Left ventricle myocardium superior (tissue), 1 donor: ENCODE results near the gene FAM3C. TPM values are rescaled to one million over a fixed set of nuclear protein-coding genes. Genes with fewer than 3 reads are reported as not detected.

ENCODE experiments used
- ATAC-seq: fragments of 200-7000 bp; cut with Tn5 transposase; one replicate; pipeline ENCODE4 v1.9.1; 2020; ENCODE audit warnings: mild to moderate bottlenecking, moderate library complexity
- DNase-seq: peaks from one replicate; pipeline ENCODE4 v3.0.0-alpha.2; 2020
- intact Hi-C: fragments of 100-400 bp; cut with micrococcal nuclease; formaldehyde crosslinking; loops from one replicate; pipeline ENCODE4 v1.11.0; 2022
- total RNA-seq: library from RNA; stranded (reverse); fragmentation: NEBNext Ultra II Directional; extraction: Animal tissue kit (Norgen Biotek cat#: 25700); gene quantifications from one replicate; pipeline ENCODE4 v1.2.1, GENCODE V29; 2021
- donor health status: DM: no; HTN: yes; CAD: no; lungs with severe emphysema.

FAM3C gene
- total RNA-seq, 1 donor from 2014 or later = 42.8 TPM

- intact Hi-C loops = no loop called here
- no peak for ATAC-seq
- no peak for DNase-seq
Measured at GRCh38 chr7:121307021-121307574, 89.0 kb downstream of the FAM3C start.

GRCh38 chr7:121306565-121306964 is 89.5 kb downstream of the FAM3C start:
- DNase-seq (no peak), ATAC-seq (no peak)
- intact Hi-C loops = no loop called here

DNA sequence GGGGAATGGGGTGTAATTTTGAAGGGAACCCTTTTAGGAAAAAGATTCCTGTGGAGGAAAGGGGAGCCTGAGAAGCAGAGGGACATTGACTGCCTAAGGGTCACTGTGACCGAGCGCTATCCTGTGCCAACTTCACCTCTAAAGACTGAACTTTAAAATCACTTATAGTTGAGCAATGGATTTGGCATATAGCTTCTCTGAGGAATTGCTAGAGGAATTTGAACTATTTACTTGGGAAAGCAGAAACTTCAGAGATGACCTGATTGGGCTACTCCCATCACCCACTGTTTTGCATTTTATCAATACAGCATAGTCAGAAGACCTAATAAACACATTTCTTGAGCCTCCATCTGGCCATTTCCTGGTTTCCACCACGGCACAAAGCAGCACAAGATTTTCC is 91.0 kb downstream of the FAM3C start:
- no peak for ATAC-seq
- intact Hi-C loops = no loop called here

GRCh38 chr7:121304102-121304658 is 91.9 kb downstream of the FAM3C start:
- DNase-seq (no peak), ATAC-seq (no peak)
- intact Hi-C loops = no loop called here

More for the DNA sequence above, 91.0 kb downstream of the FAM3C start:
- no peak for DNase-seq

- no peak for DNase-seq
- no peak for ATAC-seq
- intact Hi-C loops = no loop called here
Measured at GRCh38 chr7:121303422-121304101, 92.5 kb downstream of the FAM3C start.

- DNase-seq = no peak
- intact Hi-C loops = no loop called here
- ATAC-seq = no peak
Measured at GRCh38 chr7:121302214-121302745, 93.8 kb downstream of the FAM3C start.

DNA sequence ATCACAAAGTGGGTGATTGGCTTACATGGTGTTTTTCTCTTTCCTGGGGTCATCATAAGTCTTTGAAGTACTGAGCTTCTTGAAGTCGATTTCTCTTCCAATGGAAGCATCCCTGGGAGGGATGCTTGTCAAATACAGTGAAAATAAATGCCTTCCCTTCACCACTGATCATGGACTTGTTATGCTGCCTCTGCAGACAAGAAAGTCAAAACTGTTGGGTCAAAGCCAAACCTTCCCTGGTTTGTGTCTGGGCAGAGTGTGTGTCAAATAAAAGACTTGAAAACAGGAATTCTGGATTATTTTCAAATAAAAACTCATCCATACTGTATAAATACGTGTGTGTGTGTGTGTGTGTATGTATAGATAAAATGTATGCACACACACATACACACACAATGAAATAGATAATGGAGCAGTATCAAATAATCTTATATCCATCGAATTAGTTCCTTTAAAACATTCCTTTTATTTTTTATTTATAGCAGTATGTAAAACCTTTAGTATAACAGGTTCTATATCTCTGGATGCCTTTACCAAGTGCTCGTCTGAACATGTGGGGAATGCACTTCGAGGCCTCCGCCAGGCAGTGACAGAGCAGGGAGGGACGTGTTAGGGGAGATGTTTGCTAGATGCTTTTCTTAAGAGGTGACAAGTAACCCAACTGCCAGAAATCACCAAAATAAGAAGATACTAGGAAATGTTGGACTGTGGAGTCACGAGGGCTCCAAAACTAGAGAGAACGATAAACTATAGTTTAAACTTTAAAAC is 94.5 kb downstream of the FAM3C start:
- intact Hi-C loops = no loop called here
- no peak for ATAC-seq
- no peak for DNase-seq

DNA sequence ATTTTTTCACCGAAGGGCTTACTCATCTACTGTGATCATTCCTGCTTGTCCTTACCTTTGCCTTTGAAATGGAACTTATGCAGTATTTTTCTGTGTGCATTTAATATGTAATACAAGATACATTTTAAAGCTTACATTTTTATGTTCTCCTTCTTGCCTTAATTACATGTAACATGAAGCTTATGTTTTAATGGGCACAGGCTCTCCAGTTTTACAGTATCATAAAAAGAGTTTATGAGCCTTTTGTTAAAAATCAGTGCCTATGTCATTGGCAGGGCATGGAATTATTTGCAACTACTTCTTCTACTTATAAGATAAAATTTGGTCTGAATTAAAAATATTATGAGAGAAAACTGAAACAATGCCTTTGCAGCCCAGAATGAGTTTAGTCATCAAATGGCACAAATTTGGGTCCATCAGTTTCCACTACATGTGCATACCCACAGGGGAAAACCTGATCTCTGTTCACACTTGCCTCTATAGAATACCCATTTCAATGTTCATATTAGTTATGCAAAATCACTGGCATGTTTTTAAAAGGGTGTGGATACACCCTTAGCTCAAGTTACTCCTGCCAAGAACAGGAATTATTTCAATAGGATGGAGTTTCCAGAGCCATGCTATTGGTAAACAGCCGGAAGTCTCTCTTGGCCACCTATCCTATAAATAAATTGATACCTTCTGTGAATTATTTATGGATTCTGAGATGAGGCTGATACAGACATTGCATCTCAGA is 95.3 kb downstream of the FAM3C start:
- no peak for DNase-seq
- ATAC-seq = no peak
- intact Hi-C loops = no loop called here

Other genes with a start within 250 kb of the FAM3C start
- not detected for gene WNT16, start 67.3 kb downstream of the FAM3C start, total RNA-seq